BE2C (cell line): ENCODE data around the gene LHPP.

Experiments used
- DNase-seq: peaks from one replicate; pipeline ENCODE4 v3.0.0-alpha.2; 2020
- H3K27me3 ChIP-seq: fragments of 250-450 bp; sonication (Bioruptor Pico); 2 replicates; pipeline ENCODE4 v1.5.1; 2020; ENCODE audit warnings: mild to moderate bottlenecking
- H3K36me3 ChIP-seq: fragments of 250-450 bp; sonication (Bioruptor Pico); 2 replicates; pipeline ENCODE4 v1.5.1; 2020; ENCODE audit warnings: mild to moderate bottlenecking
- H3K4me1 ChIP-seq: fragments of 250-450 bp; sonication (Bioruptor Pico); 2 replicates; pipeline ENCODE4 v1.5.1; 2020
- H3K4me3 ChIP-seq: 2 replicates; pipeline ENCODE4 v1.5.1; 2011; ENCODE audit warnings: low read depth, low read length
- H3K9me3 ChIP-seq: fragments of 250-450 bp; sonication (Bioruptor Pico); 2 replicates; pipeline ENCODE4 v1.5.1; 2020
- TF ChIP-seq, protein P1 (sequence below): IDR thresholded peaks from 2 replicates; pipeline ENCODE4 v1.5.1; 2012; ENCODE audit warnings: mild to moderate bottlenecking, low read depth, low read length

Gene LHPP

DNA sequence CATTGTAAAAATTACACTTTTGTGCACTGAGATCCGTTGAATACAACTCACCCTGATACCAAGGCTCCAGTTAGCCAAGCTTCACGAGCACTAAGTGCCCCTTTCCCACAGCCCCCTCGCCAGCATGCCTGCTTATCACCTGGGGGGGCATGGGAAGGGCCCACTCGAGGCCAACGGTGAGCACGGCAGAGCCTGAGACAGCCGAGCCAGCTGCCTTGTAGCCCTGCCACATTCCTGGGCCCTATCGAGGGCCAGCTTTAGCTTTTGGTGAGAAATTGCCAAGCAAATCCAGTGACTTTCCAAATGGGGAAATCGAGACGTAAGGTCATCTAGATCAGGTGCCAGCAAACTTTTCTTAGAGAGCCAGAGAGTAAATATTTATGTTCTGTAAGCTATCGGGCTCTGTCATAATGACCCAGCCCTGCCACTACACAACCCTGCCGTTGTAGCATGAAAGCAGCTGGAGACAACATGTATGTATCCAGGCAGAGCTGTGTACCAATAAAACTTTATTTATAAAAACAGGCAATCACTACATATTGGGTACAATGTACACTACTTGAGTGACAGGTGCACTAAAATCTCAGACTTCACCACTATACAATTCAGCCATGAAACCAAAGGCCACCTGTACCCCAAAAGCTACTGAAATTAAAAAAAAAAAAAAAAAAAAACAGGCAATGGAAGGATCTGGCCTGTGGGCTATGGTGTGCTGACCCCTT, 198.9 kb downstream of the LHPP start:
- Histone ChIP-seq H3K4me1 (no peaks in the 10 kb centered on the region), H3K9me3 (no peaks in the 10 kb centered on the region), H3K4me3 (no peak overlapping the region), H3K36me3 (peaks cover 8% of the 10 kb centered on the region), H3K27me3 (no peaks in the 10 kb centered on the region)
- TF ChIP-seq, protein P1, sequence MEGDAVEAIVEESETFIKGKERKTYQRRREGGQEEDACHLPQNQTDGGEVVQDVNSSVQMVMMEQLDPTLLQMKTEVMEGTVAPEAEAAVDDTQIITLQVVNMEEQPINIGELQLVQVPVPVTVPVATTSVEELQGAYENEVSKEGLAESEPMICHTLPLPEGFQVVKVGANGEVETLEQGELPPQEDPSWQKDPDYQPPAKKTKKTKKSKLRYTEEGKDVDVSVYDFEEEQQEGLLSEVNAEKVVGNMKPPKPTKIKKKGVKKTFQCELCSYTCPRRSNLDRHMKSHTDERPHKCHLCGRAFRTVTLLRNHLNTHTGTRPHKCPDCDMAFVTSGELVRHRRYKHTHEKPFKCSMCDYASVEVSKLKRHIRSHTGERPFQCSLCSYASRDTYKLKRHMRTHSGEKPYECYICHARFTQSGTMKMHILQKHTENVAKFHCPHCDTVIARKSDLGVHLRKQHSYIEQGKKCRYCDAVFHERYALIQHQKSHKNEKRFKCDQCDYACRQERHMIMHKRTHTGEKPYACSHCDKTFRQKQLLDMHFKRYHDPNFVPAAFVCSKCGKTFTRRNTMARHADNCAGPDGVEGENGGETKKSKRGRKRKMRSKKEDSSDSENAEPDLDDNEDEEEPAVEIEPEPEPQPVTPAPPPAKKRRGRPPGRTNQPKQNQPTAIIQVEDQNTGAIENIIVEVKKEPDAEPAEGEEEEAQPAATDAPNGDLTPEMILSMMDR = no peak
- no peak for DNase-seq

DNA sequence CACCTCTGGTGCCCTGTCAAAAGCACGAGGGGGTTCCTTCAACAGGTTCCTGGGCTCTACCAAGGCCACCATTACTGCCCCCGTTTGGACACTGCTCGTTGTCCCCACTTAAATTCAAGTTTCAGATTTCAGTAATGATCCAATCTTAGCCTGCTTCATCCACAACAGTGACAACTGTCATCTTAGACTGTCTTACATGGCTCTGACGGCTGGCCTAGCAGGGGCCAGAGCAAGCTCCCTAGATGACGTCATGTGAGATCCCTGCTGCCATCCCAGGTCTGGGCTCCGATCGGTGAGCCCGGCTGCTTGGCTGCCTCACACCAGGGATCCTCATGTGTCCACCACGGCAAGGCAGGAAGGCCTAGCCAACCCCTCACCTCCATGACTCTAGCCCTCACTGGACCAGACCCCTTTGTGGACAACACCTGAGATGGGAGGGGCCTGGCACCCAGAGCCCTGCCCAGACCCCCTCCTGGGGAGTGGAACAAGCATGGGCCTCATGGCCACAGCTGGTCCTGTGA, 200.1 kb downstream of the LHPP start:
- Histone ChIP-seq H3K4me3 (no peak overlapping the region), H3K9me3 (no peaks in the 10 kb centered on the region), H3K27me3 (no peaks in the 10 kb centered on the region), H3K4me1 (no peaks in the 10 kb centered on the region), H3K36me3 (peaks cover 8% of the 10 kb centered on the region)
- DNase-seq = no peak
- TF ChIP-seq, protein P1 = no peak

DNA sequence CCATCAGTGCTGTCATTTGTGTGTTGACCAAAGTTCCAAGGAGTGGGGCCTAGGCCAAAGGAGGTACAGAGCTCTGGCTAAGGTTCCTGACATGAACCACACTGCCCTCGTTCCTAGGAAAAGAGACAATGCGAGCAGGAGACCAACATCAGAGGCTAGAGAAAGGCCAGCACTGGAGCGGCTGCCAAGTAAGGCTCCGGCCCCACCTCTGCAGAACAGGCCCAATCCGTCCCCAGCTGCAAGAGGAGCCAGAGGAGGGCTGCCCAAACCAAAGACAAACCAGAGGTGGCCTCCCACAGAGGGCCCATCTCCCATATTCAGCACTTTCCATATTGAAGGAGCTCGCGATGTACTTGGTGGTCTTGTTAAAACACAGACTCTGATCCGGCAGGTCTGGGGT, 201.6 kb downstream of the LHPP start:
- Histone ChIP-seq H3K36me3 (peaks cover 8% of the 10 kb centered on the region), H3K9me3 (no peaks in the 10 kb centered on the region), H3K4me1 (no peaks in the 10 kb centered on the region), H3K27me3 (no peaks in the 10 kb centered on the region), H3K4me3 (no peak overlapping the region)
- DNase-seq = no peak
- TF ChIP-seq, protein P1 = no peak
